ACHN (cell line): ENCODE measurements around the gene TP53I13.

ENCODE experiments used
- DNase-seq: peaks from one replicate; pipeline ENCODE4 v3.0.0-alpha.2; 2015
- in situ Hi-C: cut with HindIII; loops from 2 replicates; pipeline ENCODE4 v1.10.0; 2017; ENCODE audit warnings: low sequenced_read_pairs, low pct_ligation_motif_present, low pct_unique_long_range_greater_than_20kb

The TP53I13 gene

GRCh38 chr17:29577385-29578211 is 9.1 kb downstream of the TP53I13 start:
- in situ Hi-C loops, result no loop called here
- DNase-seq, result no peak

- in situ Hi-C loops, result no loop called here
- DNase-seq, result no peak
Measured at GRCh38 chr17:29578626-29579485, 10.4 kb downstream of the TP53I13 start.

GRCh38 chr17:29579866-29580771 is 11.6 kb downstream of the TP53I13 start:
- DNase-seq, result peak; percentile 84
- in situ Hi-C loops, result no loop called here

DNA sequence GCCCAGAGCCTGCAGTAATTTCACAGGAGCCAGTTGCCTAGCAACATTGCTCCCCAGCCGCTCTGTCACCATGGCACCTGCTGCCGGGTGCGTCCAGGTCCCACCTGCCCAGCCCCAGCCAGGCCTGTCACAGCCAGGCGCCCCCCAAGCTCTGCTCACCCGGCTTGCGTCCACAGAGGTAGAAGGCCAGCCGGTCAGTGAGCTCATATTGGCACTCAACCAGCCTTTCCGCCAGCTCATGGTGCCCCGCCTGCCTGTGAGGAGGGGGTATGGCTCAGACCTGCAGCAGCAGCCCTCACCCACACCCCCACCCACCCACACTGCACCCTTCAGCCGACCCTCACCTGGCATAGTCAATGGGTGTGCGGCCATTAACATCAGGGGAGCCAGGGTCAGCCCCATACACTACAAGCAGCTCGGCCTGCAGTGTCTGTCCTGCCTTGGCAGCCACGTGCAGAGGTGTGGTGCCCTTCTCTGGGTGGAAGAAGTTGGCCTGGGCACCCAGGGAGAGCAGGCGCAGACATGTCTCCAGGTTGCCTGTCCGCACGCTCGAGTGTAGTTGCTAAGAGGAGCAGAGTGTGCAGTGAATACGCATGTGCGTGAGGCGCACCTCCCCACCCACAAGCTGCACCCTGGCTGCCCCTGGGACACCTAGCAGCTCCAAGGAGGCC is 13.2 kb downstream of the TP53I13 start:
- no peak for DNase-seq
- in situ Hi-C loops, result no loop called here

- in situ Hi-C loops, result no loop called here
- DNase-seq, result no peak
Measured at GRCh38 chr17:29582254-29582765, 13.8 kb downstream of the TP53I13 start.

DNA sequence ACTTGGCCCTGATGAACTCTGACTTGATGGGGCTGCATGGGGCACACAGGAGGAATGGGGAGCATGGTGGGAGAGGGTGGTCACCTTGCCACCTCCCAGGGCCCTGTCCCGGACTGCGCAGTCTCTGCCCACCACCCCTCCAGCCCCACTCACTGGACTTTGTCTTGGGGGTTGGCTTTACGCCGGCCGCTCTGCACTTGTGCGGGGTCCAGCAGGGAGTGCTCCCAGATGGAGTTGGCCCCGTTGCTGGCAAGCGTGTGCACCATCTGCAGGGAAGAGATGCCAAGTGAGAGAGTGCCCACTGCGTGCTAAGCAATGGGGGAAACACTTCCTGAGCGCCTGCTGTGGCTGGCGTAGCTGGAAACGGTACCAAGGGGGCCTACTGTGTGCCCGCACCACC is 14.3 kb downstream of the TP53I13 start:
- DNase-seq, result no peak
- in situ Hi-C loops, result no loop called here

- DNase-seq, result no peak
- in situ Hi-C loops, result no loop called here
Measured at GRCh38 chr17:29583324-29584248, 15.1 kb downstream of the TP53I13 start.

DNA sequence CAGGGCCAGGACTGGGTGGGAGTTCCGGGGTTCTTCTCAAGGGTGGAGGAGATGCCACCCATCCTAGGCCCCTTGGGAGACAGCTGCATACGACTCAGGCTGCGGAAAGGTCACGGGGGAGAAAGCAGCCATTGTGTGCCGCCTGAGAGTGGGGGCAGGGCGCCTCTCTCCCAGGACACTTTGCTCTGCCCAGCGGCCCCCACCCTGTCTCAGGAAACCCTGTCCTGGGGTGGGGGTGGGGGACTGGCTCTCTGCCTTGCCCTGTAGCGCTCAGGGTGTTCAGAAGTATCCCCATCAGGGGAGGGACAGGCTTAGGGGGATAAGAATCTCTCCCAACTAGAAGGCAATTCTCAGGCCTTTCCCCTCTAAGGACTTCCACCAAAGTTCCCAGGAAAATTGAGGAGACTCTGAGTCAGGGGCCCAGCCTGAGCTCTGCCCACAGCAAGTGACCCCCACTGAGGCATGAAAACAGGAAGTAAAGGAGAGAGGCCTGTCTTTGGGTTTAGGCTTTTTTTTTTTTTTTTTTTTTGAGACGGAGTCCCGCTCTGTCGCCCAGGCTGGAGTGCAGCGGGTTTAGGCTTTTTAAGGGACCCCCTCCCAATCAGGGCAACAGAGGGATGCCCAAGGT is 16.1 kb downstream of the TP53I13 start:
- no peak for DNase-seq

GRCh38 chr17:29585080-29585751 is 16.7 kb downstream of the TP53I13 start:
- no peak for DNase-seq
- in situ Hi-C loops, result no loop called here

More for the DNA sequence above, 16.1 kb downstream of the TP53I13 start:
- in situ Hi-C loops, result no loop called here

- DNase-seq, result no peak
- in situ Hi-C loops, result no loop called here
Measured at GRCh38 chr17:29586676-29587469, 18.4 kb downstream of the TP53I13 start.

GRCh38 chr17:29587591-29587990 is 19.1 kb downstream of the TP53I13 start:
- in situ Hi-C loops, result no loop called here
- DNase-seq, result no peak

- in situ Hi-C loops, result no loop called here
- peak; percentile 22 for DNase-seq
Measured at GRCh38 chr17:29588017-29588561, 19.6 kb downstream of the TP53I13 start.

DNA sequence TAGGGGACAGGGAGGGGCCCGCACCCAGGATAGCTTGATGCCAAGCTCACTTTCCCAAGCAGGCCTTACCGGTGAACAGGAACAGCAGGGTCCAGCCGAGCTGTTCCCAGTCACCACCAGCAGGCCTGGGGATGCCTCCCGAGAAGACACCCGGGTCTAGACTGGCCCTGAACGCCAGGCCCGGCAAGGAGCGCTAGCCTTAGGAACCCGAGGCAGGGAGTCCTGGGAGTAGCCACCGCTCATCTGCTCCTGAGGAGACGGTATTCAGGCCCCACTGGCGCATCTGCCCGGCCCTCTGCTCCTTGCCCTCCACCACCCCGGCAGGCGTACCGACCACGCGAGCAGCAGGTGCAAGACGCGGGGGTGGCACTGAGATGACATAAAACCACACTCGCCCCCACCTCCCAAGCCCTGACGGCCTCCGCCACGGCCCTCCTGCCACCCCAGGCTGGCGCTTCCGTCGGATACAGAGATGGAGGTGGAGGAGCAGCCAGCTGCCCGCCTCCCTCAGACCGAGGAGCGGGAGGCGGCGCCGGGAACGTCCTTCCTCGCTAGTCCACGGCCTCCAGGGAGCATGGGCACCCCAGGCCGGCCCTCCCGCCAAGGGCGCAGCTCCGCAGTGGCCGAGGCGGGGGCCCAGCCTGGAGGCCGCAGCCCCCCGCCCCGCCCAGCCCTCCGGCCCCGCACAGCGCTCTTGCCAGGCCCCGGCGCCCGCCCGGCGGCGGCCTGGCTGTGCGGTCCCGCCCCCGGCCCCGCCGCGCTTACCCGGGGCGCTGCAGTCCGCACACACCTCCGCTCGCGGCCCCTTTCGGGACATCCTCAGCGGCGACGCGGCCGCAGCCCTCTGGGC is 20.3 kb downstream of the TP53I13 start:
- peak; percentile 51 for DNase-seq
- in situ Hi-C loops, result no loop called here
